HCT116 (cell line): ENCODE results near the gene AMER2. TPM values are rescaled to one million over a fixed set of nuclear protein-coding genes. Genes with fewer than 3 reads are reported as not detected.

Experiments used
- ATAC-seq: fragments of 200-7000 bp; cut with Tn5 transposase; 2 replicates; pipeline ENCODE4 v1.9.1; 2020; ENCODE audit warnings: mild to moderate bottlenecking, moderate library complexity
- Bru-seq: library from RNA; stranded (reverse); fragments of 400-500 nt; gene quantifications from one replicate; lab custom pipeline; 2021; lab: Mats Ljungman, UMichigan
- BruChase-seq, 2 experiments: library from RNA; stranded (reverse); fragments of 400-500 nt; gene quantifications; one replicate each; lab custom pipeline; 2021; lab: Mats Ljungman, UMichigan
- BruUV-seq: library from RNA; stranded (reverse); fragments of 400-500 nt; replicated peaks from 2 replicates; lab custom pipeline; 2021; lab: Mats Ljungman, UMichigan
- CTCF ChIA-PET: fragments of 300-600 bp; sonication (Branson Sonifier 250); formaldehyde crosslinking; loops from one replicate; lab custom pipeline; 2021; ENCODE audit warnings: antibody characterized with exemption; lab: Charles Lee
- POLR2A ChIA-PET: fragments of 300-600, 350-600 bp; sonication (Branson Sonifier 250); formaldehyde crosslinking; loops from one replicate; lab custom pipeline; 2021; ENCODE audit warnings: antibody characterized with exemption; lab: Charles Lee
- RAD21 ChIA-PET, 2 experiments: fragments of 300-600 bp; sonication (Branson Sonifier 250); formaldehyde crosslinking; loops; one replicate each; lab custom pipeline; 2023; ENCODE audit warnings: low total read pairs in 2 of 2; ENCODE audit not compliant: uncharacterized antibody in 2 of 2, unreplicated experiment in 2 of 2, low non-redundant PET in 1 of 2; lab: Charles Lee
- DNase-seq: peaks from one replicate; pipeline ENCODE4 v3.0.0-alpha.2; 2010; ENCODE audit warnings: low read depth, low spot score
- H2AFZ ChIP-seq: fragments of 200-600 bp; shearing (Covaris generic), sonication (generic); 2 replicates; pipeline ENCODE4 v1.6.1; 2017; ENCODE audit warnings: low read depth, mixed run types, mixed read lengths, antibody characterized with exemption, low read length; ENCODE audit not compliant: poor library complexity, severe bottlenecking
- H3K27ac ChIP-seq: 2 replicates; pipeline ENCODE4 v1.5.1; 2012; ENCODE audit warnings: low read depth, low read length
- H3K27me3 ChIP-seq: fragments of 200-600 bp; sonication (generic); 2 replicates; pipeline ENCODE4 v1.6.1; 2016; ENCODE audit warnings: mixed run types, low read length, mixed read lengths; ENCODE audit not compliant: insufficient read depth
- H3K36me3 ChIP-seq, 2 experiments: fragments of 200-500 bp in 1 of 2; fragments of 200-600 bp in 1 of 2; sonication (Bioruptor generic) in 1 of 2; sonication (generic) in 1 of 2; 2 replicates each; pipeline versions ENCODE4 v1.5.1 to v1.6.1; 2014 to 2016; ENCODE audit warnings: low read length in 2 of 2, inconsistent platforms in 1 of 2, mixed read lengths in 1 of 2, mixed run types in 1 of 2; ENCODE audit not compliant: insufficient read depth in 2 of 2, control insufficient read depth in 1 of 2
- H3K4me1 ChIP-seq, 2 experiments: fragments of 200-600 bp in 1 of 2; sonication (generic) in 1 of 2; 2 replicates each; pipeline versions ENCODE4 v1.5.1 to v1.6.1; 2012 to 2017; ENCODE audit warnings: low read length in 2 of 2, inconsistent platforms in 1 of 2, mild to moderate bottlenecking in 1 of 2, mixed read lengths in 1 of 2, mixed run types in 1 of 2, moderate library complexity in 1 of 2; ENCODE audit not compliant: insufficient read depth in 2 of 2, control insufficient read depth in 1 of 2
- H3K4me2 ChIP-seq: fragments of 200-600 bp; sonication (generic); 2 replicates; pipeline ENCODE4 v1.6.1; 2017; ENCODE audit warnings: mixed run types, low read length, mixed read lengths
- H3K4me3 ChIP-seq, 2 experiments: fragments of 200-600 bp in 1 of 2; sonication (generic) in 1 of 2; replicated peaks in 1 of 2; 2 replicates each; pipeline ENCODE4 v1.5.1; 2011 to 2016; ENCODE audit warnings: low read length in 2 of 2, control low read depth in 1 of 2, low read depth in 1 of 2, mild to moderate bottlenecking in 1 of 2, mixed read lengths in 1 of 2, mixed run types in 1 of 2
- H3K79me2 ChIP-seq: fragments of 200-600 bp; sonication (generic); 2 replicates; pipeline ENCODE4 v1.6.1; 2017; ENCODE audit warnings: mild to moderate bottlenecking, mixed run types, low read length, moderate library complexity, mixed read lengths; ENCODE audit not compliant: insufficient read depth
- H3K9ac ChIP-seq: fragments of 200-600 bp; sonication (generic); 2 replicates; pipeline ENCODE4 v1.6.1; 2016; ENCODE audit warnings: low read length, mixed read lengths
- H3K9me2 ChIP-seq: fragments of 200-600 bp; sonication (generic), shearing (Covaris generic); 2 replicates; pipeline ENCODE4 v1.6.1; 2017; ENCODE audit warnings: mixed run types, mild to moderate bottlenecking, moderate library complexity; ENCODE audit not compliant: insufficient read depth
- H3K9me3 ChIP-seq, 2 experiments: fragments of 200-500 bp in 1 of 2; fragments of 200-600 bp in 1 of 2; sonication (Bioruptor generic) in 1 of 2; sonication (generic) in 1 of 2; 2 replicates each; pipeline ENCODE4 v1.6.1; 2014 to 2017; ENCODE audit warnings: low read length in 2 of 2, mixed read lengths in 2 of 2, inconsistent platforms in 1 of 2, low read depth in 1 of 2, mild to moderate bottlenecking in 1 of 2, mixed run types in 1 of 2, moderate library complexity in 1 of 2; ENCODE audit not compliant: control insufficient read depth in 1 of 2, insufficient read depth in 1 of 2
- H4K20me1 ChIP-seq: fragments of 200-600 bp; sonication (generic), shearing (Covaris generic); 2 replicates; pipeline ENCODE4 v1.6.1; 2017; ENCODE audit warnings: mixed run types, mild to moderate bottlenecking, moderate library complexity; ENCODE audit not compliant: insufficient read depth
- ATF3 ChIP-seq: IDR thresholded peaks from 2 replicates; pipeline ENCODE4 v1.6.1; 2012
- CBX3 ChIP-seq: IDR thresholded peaks from 2 replicates; pipeline ENCODE4 v1.6.1; 2012; ENCODE audit warnings: low read depth
- FOSL1 ChIP-seq: IDR thresholded peaks from 2 replicates; pipeline ENCODE4 v1.6.1; 2012; ENCODE audit warnings: low read depth
- MAX ChIP-seq: IDR thresholded peaks from 2 replicates; pipeline ENCODE4 v1.6.1; 2012
- SP1 ChIP-seq: IDR thresholded peaks from 2 replicates; pipeline ENCODE4 v1.6.1; 2012; ENCODE audit warnings: low read depth
- YY1 ChIP-seq: IDR thresholded peaks from 2 replicates; pipeline ENCODE4 v1.6.1; 2011; ENCODE audit warnings: low read length, low read depth, moderate library complexity, mild to moderate bottlenecking; ENCODE audit not compliant: insufficient replicate concordance; ENCODE audit errors: extremely low read depth
- ZNF274 ChIP-seq: fragments of 200-500 bp; sonication (Bioruptor generic); IDR thresholded peaks from 2 replicates; pipeline ENCODE4 v1.6.1; 2014; ENCODE audit warnings: mild to moderate bottlenecking, low read depth, low read length, inconsistent platforms
- intact Hi-C: fragments of 100-400 bp; cut with micrococcal nuclease; formaldehyde crosslinking; loops from 2 replicates; pipeline ENCODE4 v1.10.0; 2022
- long read RNA-seq: library from polyadenylated mRNA; unstranded; transcript quantifications from one replicate; pipeline ENCODE4 v2.0.0, GENCODE V29; 2021; ENCODE audit not compliant: unreplicated experiment
- polyA plus RNA-seq: library from polyadenylated mRNA; unstranded; fragments of >200 nt; gene quantifications from 2 replicates; pipeline ENCODE4 v1.2.1, GENCODE V29; 2012; ENCODE audit warnings: missing spikeins
- total RNA-seq: library from RNA; stranded (reverse); gene quantifications from one replicate; pipeline ENCODE4 v1.2.1, GENCODE V29; 2021; ENCODE audit not compliant: unreplicated experiment
- TF ChIP-seq, protein P1 (sequence below): IDR thresholded peaks from 2 replicates; pipeline ENCODE4 v1.6.1; 2012; ENCODE audit warnings: low read depth

The AMER2 gene
- not detected for total RNA-seq
- polyA plus RNA-seq, result not detected in 2 replicates
- Bru-seq, nascent RNA, result not detected
- BruChase-seq, experiment 1, labeled RNA remaining after a 6-hour chase, result not detected
- not detected for BruChase-seq, experiment 2, labeled RNA remaining after a 2-hour chase
- long read RNA-seq, result 0 reads

DNA sequence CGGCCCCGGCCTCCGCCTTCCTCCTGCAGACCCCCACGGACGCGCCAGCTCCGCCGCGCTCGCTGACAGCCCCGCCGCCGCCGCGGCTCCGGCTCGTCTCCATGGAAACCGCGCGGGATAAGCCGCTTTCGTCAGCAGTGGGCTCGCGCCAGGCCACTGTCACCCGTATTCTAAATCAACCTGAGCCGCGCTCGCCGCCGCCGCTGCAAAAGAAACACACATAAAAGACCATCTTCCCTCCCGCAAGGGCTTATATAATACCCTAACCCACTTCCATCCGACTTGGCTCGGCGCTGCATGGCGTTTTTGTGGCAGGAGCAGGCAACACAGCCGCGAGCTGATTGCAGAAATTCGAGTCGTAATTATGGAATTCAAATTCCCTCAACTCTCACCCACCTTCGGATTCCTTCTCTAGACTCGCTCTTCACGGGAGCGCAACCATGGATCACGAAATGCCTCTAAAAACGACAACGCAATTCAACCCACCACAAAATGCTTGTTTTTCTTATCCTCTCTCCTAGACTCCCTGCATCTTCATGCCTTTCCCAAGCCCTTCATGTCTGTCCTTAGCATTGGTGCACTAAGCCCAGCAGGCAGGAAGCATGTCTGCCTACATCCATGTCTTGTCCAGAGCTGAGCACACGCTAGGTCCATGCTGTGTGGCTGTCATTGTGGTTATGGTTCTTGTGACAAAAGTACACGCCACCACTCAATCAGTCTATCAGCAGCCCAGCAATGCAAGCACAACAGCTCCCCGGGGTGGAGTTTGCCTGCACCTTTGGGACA is at the start of gene AMER2:
Gene AMER2, minus strand, starts transcription at position 772 of the 786 bp plus-strand sequence. Its CDS starts 669 bp downstream, at position 103.
- Histone ChIP-seq H3K79me2 (no peaks in the 10 kb centered on the region), H3K4me1 (no peaks in the 10 kb centered on the region), H2AFZ (no peak within 1 kb of the TSS), H3K4me3 (no peak within 1 kb of the TSS), H3K9me3 (no peaks in the 10 kb centered on the region), H3K27me3 (peaks cover 20% of the 10 kb centered on the region), H3K9me2 (no peaks in the 10 kb centered on the region), H3K36me3 (no peaks in the 10 kb centered on the region), H3K27ac (no peak within 1 kb of the TSS), H3K9ac (no peak within 1 kb of the TSS), H3K4me2 (no peak within 1 kb of the TSS), H4K20me1 (no peaks in the 10 kb centered on the region)
- DNase-seq, result no peak
- ChIA-PET CTCF (no interaction called here), POLR2A (no interaction called here), RAD21 (no interaction called here)
- no peak for TF ChIP-seq ATF3
- intact Hi-C loops, result no loop called here
- no peak for ATAC-seq
- no TSS peak for BruUV-seq

DNA sequence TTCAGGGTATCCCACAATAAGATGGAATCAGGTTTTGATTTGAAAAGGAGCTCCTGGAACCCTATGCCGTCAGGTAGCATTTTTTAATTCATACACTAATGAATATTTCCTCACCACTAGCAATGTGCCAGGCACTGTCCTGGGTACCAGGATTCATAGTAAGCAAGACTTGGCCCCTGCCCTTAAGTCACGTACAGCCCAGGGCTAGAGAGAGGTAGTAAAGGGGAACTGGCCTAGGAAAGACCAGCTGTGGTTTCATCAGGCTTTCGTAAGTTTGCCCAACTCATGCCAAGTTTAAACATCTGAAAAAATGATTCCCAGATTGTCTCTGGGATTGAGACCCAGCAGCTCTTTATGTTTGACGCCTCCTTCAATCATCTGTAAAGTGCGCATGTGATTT is 45.9 kb upstream of the AMER2 start:
- no peak for ATAC-seq
- ChIA-PET CTCF (no interaction called here), RAD21 (no interaction called here), POLR2A (no interaction called here)
- no peak overlapping the region for H3K4me2 ChIP-seq
- no peak overlapping the region for H2AFZ ChIP-seq
- no peaks in the 10 kb centered on the region for H3K9me3 ChIP-seq
- DNase-seq, result no peak
- TF ChIP-seq ZNF274, result no peak
- no peak for TF ChIP-seq CBX3
- TF ChIP-seq, protein P1, sequence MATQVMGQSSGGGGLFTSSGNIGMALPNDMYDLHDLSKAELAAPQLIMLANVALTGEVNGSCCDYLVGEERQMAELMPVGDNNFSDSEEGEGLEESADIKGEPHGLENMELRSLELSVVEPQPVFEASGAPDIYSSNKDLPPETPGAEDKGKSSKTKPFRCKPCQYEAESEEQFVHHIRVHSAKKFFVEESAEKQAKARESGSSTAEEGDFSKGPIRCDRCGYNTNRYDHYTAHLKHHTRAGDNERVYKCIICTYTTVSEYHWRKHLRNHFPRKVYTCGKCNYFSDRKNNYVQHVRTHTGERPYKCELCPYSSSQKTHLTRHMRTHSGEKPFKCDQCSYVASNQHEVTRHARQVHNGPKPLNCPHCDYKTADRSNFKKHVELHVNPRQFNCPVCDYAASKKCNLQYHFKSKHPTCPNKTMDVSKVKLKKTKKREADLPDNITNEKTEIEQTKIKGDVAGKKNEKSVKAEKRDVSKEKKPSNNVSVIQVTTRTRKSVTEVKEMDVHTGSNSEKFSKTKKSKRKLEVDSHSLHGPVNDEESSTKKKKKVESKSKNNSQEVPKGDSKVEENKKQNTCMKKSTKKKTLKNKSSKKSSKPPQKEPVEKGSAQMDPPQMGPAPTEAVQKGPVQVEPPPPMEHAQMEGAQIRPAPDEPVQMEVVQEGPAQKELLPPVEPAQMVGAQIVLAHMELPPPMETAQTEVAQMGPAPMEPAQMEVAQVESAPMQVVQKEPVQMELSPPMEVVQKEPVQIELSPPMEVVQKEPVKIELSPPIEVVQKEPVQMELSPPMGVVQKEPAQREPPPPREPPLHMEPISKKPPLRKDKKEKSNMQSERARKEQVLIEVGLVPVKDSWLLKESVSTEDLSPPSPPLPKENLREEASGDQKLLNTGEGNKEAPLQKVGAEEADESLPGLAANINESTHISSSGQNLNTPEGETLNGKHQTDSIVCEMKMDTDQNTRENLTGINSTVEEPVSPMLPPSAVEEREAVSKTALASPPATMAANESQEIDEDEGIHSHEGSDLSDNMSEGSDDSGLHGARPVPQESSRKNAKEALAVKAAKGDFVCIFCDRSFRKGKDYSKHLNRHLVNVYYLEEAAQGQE, result no peak
- no peak for TF ChIP-seq YY1
- TF ChIP-seq ATF3, result no peak
- no peak for TF ChIP-seq MAX
- TF ChIP-seq SP1, result no peak
- TF ChIP-seq FOSL1, result no peak
- H3K9me2 ChIP-seq, result no peaks in the 10 kb centered on the region
- H3K36me3 ChIP-seq, result no peaks in the 10 kb centered on the region
- H3K27ac ChIP-seq, result no peak overlapping the region
- H3K4me3 ChIP-seq, result no peak overlapping the region
- H3K4me1 ChIP-seq, result no peaks in the 10 kb centered on the region
- no peaks in the 10 kb centered on the region for H3K79me2 ChIP-seq
- H4K20me1 ChIP-seq, result no peaks in the 10 kb centered on the region
- no peak overlapping the region for H3K9ac ChIP-seq
- BruUV-seq, result no TSS peak
- H3K27me3 ChIP-seq, result no peaks in the 10 kb centered on the region
- intact Hi-C loops, result no loop called here
